GM11168 (cell line): Measurements from ENCODE around the gene MAPK11.

ENCODE experiments used
- in situ Hi-C: fragments of 300-500 bp; cut with MboI; formaldehyde crosslinking; loops from one replicate; pipeline ENCODE4 v1.12.0; 2022; ENCODE audit warnings: low sequenced_read_pairs; ENCODE audit not compliant: unreplicated experiment

Gene MAPK11

GRCh38 chr22:50308986-50309600 lies 38.9 kb upstream of the MAPK11 start:
- in situ Hi-C loops, result no loop called here

GRCh38 chr22:50308597-50308935 lies 38.4 kb upstream of the MAPK11 start:
- in situ Hi-C loops, result no loop called here

DNA sequence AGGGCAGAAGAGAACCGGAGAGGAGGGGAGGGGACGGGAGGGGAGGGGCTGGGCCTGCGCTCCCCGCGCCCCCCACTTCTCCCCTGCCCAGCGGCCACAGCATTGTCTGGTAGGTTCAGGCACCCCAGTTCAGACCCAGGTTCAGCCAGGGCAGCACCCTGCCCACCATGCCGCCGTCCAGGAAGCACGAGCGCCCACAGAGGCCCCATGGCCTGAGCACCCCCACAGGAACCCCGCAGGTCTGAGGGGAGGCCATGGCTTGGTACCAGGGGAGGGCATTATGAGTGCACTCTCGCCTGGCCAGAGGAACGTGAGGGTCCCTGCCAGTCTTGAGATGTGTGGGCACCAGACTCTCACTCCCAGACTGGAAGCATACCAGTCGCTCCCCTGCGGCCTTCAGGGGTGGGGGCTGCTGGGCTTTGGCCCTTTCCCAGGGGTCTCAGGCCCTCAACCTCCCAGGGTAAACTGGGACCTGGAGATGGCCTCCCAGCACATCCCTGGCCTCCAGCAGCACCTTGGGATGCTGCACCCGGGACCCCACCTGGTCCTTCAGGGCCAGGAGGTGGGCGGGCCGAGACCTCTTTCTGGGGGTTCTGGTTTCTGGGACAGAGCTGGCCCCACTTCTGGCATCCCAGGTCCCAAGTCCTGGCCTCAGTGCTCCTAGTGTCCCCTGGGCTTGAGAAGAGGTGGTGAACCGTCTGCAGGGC lies 37.9 kb upstream of the MAPK11 start:
- in situ Hi-C loops, result no loop called here

- in situ Hi-C loops, result no loop called here
Measured at GRCh38 chr22:50306753-50307749, 36.9 kb upstream of the MAPK11 start, which contains the start of gene PLXNB2. Gene PLXNB2, minus strand, starts transcription at chr22:50307646. Its CDS starts 17,062 bp downstream, at chr22:50290584.

GRCh38 chr22:50305923-50306566 lies 35.9 kb upstream of the MAPK11 start:
- in situ Hi-C loops, result no loop called here

GRCh38 chr22:50305393-50305922 lies 35.3 kb upstream of the MAPK11 start:
- in situ Hi-C loops, result no loop called here

DNA sequence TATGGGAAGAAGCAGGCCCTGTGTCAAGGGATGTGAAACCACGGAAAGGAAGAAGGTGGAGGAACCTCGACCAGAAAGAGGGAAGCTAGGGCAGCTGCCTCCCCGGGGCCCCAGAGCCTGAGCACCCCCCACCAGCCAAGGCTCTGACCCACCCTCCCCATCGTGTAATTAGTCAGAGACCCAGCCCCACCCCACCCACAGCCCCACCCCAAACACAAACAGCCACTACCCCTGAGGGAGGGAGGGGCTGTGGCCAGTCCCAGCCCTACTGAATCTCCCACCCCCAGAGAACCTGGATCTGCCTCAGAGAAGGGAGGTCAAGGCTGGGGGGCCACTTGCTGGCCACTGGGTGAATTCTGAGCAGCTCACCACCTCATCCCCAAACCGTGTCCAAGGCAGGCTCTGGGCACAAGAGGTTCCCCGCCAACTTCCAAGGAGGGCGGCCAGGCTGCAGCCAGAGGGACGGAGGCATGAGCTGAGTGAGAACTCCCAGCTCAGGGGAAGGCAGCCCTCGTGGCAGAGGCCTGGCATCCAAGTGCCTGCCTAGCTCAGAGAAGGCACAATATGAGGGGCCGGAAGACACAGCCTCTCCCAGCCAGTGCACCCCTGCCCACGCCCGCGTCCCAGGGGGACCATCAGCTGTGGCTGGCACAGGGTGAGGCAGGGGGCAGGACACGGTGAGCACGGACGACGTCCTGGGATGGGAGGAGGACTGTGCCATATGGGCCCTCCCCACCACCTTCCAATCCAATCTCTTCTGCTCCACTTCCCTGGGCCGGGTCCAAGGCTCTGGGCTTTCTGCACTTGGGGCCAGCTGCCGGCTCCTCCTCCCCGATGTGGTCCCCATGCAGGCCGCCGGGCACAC lies 34.6 kb upstream of the MAPK11 start:
- in situ Hi-C loops, result no loop called here

DNA sequence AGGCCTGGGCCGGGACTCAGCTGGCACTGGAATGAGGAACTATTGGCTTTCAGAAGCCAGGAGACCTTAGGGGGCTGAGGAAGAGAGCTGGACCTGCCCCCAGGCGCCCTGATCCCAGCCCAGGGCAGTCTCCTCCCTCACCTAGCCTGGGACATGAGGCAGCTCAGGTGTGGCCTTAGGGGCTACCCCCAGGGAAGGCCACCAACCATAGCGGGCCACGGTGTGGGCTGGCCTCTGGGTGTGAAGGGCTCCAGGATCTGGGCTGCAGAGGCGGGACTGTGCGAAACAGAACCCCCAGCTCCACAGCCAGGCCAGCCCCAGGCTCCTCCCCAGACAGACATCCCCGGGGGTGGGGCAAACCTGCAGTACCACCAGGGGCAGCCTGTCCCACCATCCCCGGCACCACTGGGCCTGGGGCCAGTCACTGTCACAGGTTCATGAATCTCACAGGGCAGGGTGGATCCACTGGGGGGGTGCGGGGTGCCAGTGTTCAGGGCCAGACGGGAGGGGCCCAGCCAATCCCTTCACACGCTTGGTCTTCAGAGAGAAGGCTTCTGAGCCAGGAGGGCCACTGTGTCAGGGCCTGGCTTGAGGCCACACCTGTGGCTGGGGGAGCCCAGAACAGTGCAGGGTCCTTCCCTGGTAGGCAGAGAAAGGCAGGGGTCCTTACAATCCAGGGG lies 33.8 kb upstream of the MAPK11 start:
- in situ Hi-C loops, result no loop called here

- in situ Hi-C loops, result no loop called here
Measured at GRCh38 chr22:50303515-50303847, 33.3 kb upstream of the MAPK11 start.

DNA sequence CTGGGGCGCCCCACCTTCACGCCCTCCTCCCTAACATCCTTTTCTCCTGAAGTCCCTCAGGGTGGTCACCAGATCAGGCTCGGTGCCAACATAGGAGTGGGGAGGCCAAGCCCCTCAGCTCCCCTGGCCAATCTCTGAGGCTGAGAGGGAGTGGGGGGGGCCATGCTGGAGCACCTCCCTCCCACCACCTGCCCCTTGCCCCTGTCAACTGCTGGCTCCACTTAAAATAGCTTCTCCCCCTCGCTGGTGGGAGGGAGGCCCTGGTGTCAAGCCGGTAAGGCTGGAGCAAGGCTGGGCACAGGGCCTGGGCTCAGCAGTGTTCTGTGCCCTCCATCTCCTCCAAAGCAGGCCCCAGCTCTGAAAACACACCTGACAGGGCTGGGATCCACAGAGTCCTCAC lies 32.4 kb upstream of the MAPK11 start:
- in situ Hi-C loops, result no loop called here

DNA sequence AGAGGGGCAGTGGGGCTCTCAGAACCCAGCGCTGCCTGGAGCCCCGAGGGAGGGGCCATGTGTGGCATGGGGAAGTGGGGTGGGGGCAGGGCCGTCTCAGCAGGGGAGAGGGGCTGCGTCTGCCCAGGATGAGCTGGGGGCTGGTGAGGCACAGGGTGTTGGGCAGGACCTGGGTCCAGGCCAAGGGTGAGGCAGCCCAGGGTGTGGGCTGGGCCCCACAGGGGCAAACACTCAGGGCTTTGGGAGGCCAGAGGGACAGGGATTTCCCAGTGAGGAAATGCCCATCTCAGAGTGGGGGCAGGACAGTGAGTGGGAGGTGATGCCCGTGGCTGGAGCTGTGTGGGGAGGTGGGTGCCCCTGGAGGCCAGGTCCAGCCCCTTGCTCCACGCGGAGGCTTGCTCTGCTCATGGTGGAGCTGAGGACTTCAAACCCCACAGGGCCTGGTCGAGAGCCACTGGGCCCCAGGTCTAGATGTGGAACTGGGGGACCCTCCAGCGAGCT lies 31.9 kb upstream of the MAPK11 start:
- in situ Hi-C loops, result no loop called here

- in situ Hi-C loops, result no loop called here
Measured at GRCh38 chr22:50301581-50301991, 31.4 kb upstream of the MAPK11 start.

DNA sequence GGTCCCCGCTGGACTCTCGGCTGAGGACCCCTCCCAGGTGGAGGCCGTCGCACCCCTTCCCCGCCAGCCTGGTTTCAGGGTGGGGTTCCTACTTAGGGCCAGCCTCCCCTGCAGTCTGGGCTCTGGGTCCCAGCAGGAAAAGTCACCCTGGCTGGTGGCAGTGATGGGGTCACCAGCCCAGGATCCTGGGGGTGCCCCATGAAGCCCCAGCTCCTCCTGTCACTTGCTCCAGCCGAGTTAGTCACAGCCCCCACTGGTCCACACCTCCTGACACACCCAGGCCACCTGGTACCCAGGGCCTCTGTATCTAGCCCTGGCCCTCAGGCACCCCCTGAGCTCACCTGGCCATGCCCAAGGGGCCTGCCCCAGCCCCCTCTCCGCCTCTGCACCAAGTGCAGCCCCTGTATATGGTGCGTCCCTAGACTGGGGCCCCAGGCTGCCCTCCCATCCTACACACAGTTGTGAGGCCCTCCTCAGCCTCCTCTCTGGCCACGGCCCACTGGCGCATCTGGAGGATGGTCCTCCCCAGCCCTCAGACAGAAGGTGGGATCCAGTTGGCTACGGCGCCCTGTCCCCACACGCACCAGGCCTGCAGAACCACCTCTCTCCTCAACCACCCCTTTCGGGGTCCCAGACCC lies 30.6 kb upstream of the MAPK11 start:
- in situ Hi-C loops, result no loop called here

DNA sequence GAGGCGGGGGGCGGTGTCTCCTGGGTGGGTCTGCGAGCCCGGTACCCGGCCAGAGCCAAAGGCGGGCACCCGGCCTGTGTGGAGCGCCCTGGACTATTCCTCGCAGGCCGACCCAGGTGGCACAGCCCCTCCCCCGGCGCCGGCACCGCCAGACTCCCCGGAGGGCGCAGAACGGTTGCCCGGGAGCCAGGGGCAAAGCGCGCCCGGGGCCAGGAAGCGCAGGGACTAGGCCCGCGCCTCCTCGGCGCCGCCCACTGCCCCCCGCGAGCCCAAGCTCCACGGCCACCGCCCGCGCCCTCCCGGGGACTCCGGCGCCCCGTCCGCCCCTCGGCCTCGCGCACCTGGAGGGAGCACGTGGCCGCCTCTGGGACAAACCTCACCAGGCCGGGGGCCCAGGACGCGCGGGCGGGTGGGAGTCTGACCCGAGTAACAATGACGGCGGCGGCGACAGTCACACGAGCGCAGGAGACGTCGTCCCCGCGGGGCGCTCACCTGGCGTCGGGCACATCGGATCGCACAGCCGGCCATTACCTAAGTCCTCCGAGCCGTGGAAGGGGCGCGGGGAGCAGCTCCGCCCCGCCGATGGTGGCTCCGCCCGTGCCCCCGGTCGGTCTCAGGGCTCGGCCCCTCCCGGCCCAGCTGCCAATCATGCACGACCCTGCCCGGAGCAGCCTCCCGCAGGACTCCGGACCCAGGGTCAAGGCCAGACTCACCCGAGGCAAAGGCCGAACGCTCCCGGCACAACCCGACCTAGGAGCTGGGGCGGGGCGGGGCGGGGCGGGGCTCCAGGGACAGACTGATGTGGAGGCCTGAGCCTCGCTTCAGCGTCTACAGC lies 29.8 kb upstream of the MAPK11 start:
- in situ Hi-C loops, result no loop called here

DNA sequence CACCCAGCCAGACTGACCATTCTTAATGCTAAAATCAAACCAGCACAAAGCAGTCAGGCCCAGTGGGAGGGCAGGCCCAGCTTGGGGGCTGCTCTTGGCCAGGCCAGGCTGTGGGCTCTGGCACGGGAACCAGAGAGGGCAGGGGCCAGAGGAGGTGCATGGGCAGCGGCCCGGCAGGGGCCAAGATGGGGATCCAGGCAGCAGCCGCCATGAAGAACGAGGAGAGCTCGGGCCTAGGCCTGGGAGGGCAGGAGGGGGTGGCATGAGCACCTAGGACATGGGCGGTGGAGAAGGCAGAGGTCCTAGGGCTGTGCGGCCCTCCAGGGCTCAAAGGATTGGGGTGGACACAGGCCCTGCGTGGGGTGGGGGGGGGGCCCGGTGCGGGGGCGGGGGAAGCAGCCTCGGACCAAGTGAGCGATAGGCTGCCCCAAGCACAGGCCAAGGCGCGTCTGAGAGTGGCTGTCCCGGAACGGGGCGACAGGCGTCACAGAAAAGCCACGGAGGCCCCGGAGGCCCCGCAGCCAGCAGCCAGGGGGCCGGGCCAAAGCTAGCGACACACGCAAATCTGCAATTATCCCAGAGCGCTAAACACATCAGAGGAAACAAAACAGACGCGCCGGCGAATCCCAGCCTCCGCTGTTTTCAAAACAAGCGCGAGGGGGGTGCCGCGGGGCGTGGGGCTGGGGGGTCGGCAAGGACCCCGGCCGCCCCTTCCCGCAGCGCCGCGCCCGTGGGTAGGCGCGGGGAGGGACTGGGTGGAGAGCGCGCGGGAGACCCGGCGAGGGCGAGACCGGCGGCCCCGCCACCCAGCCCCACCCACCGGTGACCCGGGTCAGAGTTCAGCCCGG lies 29.0 kb upstream of the MAPK11 start:
- in situ Hi-C loops, result no loop called here

- in situ Hi-C loops, result no loop called here
Measured at GRCh38 chr22:50298266-50298637, 28.1 kb upstream of the MAPK11 start.
